HTERT RPE-1 (cell line): Measurements from ENCODE around the gene CD79B.

Experiments
- in situ Hi-C: fragments of 300-500 bp; cut with MboI; formaldehyde crosslinking; loops from 4 replicates; pipeline ENCODE4 v1.14.3; 2020; ENCODE audit warnings: low sequenced_read_pairs

The CD79B gene

DNA sequence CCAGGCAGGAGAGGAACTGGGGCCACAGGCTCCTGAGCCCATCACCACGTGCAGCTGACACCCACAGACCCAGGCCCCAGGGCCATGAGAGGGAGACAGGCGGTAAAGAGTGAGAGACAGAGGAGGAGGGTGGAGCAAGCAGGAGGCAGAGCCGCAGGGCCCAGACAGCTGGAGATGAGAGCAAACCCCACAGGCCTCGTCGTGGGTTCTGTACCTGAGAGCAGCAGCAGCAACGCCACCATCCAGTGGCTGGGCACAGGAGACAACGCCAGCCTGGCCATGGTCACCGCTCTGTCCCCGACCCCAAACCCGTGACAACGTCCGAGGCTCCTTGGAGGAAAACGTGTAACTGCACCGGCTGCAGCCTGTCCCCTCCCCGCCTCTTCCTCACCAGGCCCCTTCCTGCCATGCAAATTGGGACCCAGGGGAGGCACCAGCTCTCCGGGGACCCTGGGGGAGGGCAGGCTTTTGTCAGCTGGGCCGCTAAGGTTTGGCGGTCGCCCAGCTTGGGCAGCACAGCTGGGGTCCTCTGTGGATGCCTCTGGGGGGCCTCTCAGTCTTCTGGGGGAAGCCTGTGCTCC lies at the start of gene CD79B:
Gene CD79B, minus strand, starts transcription at position 351 of the 581 bp plus-strand sequence. Its CDS starts 70 bp downstream, at position 281.
- in situ Hi-C loops, result no loop called here

DNA sequence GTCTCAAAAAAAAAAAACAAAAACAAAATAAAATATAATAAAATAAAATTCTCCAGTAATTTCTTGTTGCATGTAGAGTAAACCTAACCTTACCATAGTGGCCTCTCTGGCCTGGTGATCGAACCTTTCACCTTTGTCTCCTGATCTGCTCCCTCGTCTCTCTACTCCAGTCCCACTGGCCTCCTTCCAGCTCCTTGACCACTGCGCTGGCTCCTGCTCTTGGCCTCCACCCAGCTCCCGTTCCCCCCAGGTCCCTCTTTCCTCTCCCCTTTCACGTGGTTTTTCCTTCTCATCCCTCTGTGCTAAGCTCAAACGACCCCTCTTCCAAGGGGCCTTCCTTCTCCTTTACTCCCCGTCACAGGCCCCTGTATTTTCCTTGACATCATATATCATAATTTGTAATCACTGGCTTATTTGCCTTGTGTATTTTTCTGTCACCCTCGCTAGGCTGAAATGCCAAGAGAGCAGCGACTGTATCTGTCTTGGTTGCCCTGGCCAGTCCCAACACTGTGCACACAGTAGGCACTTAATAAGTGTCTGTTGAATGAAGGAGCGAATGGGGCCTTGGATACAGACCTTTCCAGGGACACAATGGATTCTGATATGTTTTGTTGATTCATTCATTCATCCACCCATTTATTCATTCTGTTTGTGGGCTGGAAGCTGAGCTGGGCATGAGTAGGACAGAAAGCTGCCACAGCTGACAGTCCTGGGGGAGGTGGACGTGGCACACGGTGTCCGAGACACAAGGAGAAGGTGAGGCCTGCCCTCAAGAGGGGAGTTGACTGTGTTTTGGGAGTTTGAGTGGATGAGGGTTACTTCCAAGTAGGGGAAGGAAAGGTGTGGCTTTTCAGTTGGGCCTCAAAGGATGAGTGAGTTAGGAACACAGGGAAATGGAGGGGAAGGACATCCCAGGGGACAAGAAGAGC lies 46.4 kb upstream of the CD79B start:
- in situ Hi-C loops, result no loop called here

- in situ Hi-C loops, result no loop called here
These were observed 44.6 kb upstream of the CD79B start for GRCh38 chr17:63976702-63977101.

DNA sequence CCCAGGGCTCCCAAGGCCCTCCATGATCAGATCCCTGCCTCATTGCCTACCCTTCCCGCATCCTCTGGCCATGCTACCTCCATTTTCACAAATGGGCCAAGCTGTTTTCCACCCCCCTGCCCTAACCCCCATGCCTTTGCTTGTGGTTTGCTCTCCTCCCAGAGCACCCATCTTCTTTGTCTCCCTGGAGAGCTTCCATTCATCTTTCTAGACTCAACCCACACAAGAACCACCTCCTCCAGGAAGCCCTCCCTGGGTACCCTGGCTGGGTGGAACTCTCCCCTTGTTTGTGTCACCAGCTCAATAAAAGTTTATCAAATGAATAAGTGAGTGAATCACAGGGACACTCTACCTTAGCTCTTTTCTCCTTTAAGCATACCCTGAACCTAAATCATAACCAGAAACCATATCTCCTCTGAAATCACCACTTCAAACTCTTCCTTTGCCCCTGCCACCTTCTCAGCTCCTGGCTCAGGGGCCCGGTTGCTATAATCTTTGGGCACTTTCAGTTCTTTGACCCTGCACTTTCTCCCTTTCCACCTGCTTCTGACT lies 43.5 kb upstream of the CD79B start:
- in situ Hi-C loops, result no loop called here

GRCh38 chr17:63974594-63975192 lies 42.6 kb upstream of the CD79B start:
- in situ Hi-C loops, result no loop called here

DNA sequence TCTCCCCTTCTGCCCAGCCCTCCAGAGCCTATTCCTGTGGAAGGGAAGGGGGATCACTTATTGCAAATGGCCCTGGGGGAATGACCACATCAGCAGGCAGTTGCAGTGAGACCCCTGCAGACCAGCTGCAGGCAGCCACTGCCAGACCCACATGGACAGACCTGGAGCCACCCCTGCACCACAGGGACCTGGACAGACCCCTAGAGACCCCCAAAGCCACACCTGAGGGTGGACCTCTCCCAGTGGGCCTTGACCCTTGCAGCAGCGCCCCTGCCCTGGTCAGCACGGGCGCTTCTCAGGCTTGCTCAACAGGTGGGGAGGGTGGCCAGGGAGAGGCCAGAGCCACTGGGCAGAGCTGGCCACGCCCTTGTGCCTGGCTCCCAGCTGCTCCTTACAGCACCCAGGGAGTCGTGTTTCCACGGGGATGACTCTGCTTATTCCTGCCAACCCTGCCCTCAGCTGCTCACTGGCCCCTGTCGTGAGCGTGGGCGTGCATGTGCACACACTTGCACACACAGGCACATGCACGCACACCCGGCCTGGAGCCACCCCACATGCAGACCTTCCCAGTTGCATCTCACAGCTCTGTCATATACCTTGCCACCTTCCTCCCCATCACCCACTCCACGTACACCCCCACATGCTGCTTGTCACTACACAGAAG lies 41.9 kb upstream of the CD79B start:
- in situ Hi-C loops, result no loop called here

- in situ Hi-C loops, result no loop called here
These were observed 41.1 kb upstream of the CD79B start for GRCh38 chr17:63973247-63973646.

DNA sequence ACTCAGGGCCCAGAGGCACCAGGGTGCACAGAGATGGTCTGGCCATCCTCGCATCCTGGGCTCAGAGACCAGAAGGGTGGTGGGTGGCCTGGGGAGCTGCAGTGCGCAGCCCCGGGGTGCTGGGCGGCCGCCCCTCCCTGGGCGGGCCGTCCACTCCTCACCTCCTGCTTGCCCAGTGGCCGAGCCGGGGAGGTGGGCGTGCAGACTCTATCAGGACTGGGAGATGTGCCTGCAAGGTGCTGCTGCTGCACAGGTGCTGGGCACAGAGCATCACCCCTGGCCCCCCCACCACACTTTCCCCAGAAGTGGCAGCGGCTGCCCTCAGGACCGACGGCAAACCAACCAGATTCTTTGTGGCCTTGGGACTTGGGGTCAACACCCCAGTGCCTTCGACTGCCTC lies 40.7 kb upstream of the CD79B start, which contains the start of gene SCN4A:
Gene SCN4A, minus strand, starts transcription at position 123 of the 400 bp plus-strand sequence. Its CDS starts 77 bp downstream, at position 46.
- in situ Hi-C loops, result no loop called here

- in situ Hi-C loops, result no loop called here
These were observed 37.1 kb upstream of the CD79B start for GRCh38 chr17:63969278-63969677.

DNA sequence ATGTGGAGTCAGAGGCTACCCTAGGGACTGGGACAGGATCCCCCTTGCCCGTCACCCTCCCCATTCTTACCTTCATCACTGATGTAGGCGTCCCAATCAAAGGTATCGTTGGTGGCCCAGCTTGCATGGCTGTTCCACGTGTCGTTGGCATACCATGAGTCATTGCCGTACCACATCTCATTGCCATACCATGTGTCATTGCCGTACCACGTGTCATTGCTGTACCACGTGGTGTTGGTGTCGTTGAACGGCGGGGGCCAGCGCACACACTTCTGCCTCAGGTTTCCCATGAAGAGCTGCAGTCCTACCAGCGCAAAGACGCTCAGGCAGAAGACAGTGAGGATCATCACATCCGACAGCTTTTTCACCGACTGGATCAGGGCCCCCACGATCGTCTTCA lies 35.8 kb upstream of the CD79B start:
- in situ Hi-C loops, result no loop called here

DNA sequence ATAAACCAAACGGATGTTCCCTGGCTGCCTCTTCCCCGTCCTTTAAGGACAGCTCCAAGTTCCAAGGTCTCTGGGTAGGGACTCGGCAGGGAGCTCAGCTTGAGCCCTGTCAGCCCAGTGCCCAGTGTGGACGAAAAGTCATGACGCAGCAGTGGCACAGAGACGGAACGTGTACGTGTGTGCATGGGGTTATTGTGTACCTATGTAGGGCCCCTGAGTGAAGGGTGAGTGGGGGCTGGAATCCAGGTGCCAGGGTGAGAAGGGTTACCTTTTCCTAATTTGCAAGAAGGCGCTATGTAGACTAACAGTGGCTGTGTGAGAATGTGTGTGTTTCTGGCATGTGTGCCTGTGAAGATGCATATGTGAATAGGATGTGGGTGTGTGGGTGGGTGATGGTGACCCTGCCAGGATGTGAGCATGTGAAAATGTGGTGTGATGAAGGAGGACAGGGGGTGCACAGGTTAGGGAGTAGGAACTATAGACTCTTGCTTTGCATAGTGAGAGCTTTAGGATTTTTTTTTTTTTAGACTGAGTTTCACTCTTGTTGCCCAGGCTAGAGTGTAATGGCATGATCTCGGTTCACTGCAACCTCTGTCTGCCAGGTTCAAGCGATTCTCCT lies 34.6 kb upstream of the CD79B start:
- in situ Hi-C loops, result no loop called here

- in situ Hi-C loops, result no loop called here
These were observed 31.0 kb upstream of the CD79B start for GRCh38 chr17:63963123-63963522.

- in situ Hi-C loops, result no loop called here
These were observed 30.2 kb upstream of the CD79B start for GRCh38 chr17:63962298-63962744.

- in situ Hi-C loops, result no loop called here
These were observed 29.5 kb upstream of the CD79B start for GRCh38 chr17:63961355-63962212.

DNA sequence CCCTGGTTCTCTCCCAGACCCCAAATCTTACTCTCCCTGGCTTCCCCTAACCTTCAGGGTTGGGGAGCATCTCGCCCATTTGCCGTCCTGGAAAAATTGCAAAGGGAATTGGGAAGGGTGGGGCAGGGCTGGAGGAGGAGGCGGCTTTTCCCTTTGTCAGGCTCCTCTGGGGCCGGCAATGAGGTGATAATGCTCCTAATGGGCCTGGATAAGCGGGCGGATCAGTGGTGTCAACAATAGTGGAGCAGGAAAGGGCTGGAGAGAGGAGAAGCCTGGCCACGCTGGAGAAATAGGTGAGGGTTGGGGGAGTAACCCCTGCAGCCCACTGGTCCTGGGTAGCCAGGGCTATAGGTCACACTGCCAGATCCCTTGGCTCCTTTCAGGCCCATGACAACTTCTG lies 28.3 kb upstream of the CD79B start:
- in situ Hi-C loops, result no loop called here

DNA sequence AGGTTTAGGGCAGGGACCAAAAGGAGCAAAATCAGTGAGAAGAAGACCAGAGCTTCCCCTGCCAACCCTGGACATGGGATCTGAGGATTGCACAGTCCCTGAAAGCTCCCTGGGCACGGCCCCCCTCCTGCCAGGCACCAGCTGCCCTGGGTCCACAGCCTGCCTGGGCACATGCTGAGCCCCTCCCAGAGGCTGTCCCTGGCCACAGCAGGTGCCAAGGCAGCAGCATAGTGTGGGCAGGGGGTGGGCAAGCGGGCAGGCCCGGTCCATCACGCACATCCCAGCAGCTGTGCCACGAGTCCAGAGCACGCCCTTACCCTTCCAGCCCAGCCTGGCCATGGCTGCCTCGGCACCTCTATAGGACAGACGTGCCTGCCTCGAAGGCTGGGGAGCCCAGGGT lies 27.9 kb upstream of the CD79B start:
- in situ Hi-C loops, result no loop called here

DNA sequence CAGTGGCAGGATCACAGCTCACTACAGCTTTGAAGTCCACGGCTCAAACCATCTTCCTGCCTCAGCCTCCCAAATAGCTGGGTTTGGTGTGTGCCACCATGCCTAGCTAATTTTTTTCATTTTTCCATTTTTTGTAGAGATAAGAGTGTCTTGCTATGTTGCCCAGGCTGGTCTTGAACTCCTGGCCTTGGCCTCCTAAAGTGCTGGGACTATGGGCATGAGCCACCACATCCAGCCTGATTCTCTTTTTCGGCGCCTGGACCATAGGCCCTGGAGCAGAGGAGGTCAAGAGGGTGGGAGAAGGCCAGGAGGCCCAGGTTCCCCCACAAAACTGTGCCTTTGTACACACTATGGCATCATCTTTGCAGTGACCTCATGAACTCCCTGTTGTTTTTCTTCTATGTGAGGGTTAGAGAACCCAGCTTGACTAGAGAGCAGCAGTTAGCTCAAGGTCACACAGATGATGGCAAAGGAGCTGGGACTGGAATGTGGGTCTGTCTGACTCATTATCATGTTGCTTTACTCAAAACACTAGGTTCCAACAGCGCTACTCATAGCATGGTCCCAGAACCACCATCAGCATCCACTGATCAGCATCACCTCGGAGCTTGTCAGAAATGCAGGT lies 24.3 kb upstream of the CD79B start:
- in situ Hi-C loops, result no loop called here

GRCh38 chr17:63955791-63956190 lies 23.7 kb upstream of the CD79B start:
- in situ Hi-C loops, result no loop called here

- in situ Hi-C loops, result no loop called here
These were observed 23.1 kb upstream of the CD79B start for GRCh38 chr17:63955232-63955631.
